Heart left ventricle (tissue), 16 donors: ENCODE data around the gene ARF1. TPM values are rescaled to one million over a fixed set of nuclear protein-coding genes. Genes with fewer than 3 reads are reported as not detected.
A peak's percentile ranks its signal among the peaks of the same experiment; 100 is the strongest.

ENCODE experiments used
- ATAC-seq, 4 donors: fragments of 200-7000 bp; cut with Tn5 transposase; one replicate each; pipeline ENCODE4 v1.9.1; 2020 to 2022; ENCODE audit warnings: moderate library complexity in 4 of 4, mild to moderate bottlenecking in 3 of 4, moderate number of reproducible peaks in 1 of 4
- DNase-seq, 5 donors: peaks; one replicate each; pipeline ENCODE4 v3.0.0-alpha.2; 2020
- H3K27ac ChIP-seq, 12 donors: fragments of 200-600 bp; sonication (generic) in 4 of 12; one replicate each; pipeline versions ENCODE4 v1.5.0 to v1.8.0; 2016 to 2022; ENCODE audit warnings: mild to moderate bottlenecking in 2 of 12
- H3K27me3 ChIP-seq, 9 donors: fragments of 200-600 bp; sonication (generic) in 2 of 9; one replicate each; pipeline versions ENCODE4 v1.5.1 to v1.8.0; 2016 to 2022; ENCODE audit warnings: mild to moderate bottlenecking in 3 of 9
- H3K36me3 ChIP-seq, 9 donors: fragments of 200-600 bp; sonication (generic) in 2 of 9; one replicate each; pipeline versions ENCODE4 v1.5.0 to v1.8.0; 2018 to 2022; ENCODE audit warnings: mild to moderate bottlenecking in 2 of 9
- H3K4me1 ChIP-seq, 12 donors: fragments of 200-600 bp; sonication (generic) in 4 of 12; one replicate each; pipeline versions ENCODE4 v1.5.0 to v1.8.0; 2016 to 2022; ENCODE audit warnings: mild to moderate bottlenecking in 3 of 12
- H3K4me3 ChIP-seq, 12 donors: fragments of 200-600 bp; sonication (generic) in 4 of 12; one replicate each; pipeline versions ENCODE4 v1.5.0 to v1.8.0; 2017 to 2022; ENCODE audit warnings: mild to moderate bottlenecking in 9 of 12, moderate library complexity in 4 of 12
- H3K9me3 ChIP-seq, 12 donors: fragments of 200-600 bp; sonication (generic) in 4 of 12; one replicate each; pipeline versions ENCODE4 v1.5.0 to v1.8.0; 2016 to 2022; ENCODE audit warnings: mild to moderate bottlenecking in 1 of 12
- POLR2A ChIP-seq, 2 donors: fragments of 450-650 bp; IDR thresholded peaks; one replicate each; pipeline ENCODE4 v1.6.1; 2017; ENCODE audit warnings: antibody characterized with exemption in 2 of 2, mild to moderate bottlenecking in 2 of 2, moderate library complexity in 2 of 2
- WGBS, 4 donors: extraction: QIAGEN DNeasy Blood & Tissue Kit in 2 of 4; methylation state at CpG; one replicate each; pipeline versions ENCODE4 v1.1.5 to v1.1.7; 2013 to 2018; 5-methylcytosine and 5-hydroxymethylcytosine counted together
- intact Hi-C, 10 donors: fragments of 100-400 bp; cut with DNase I; formaldehyde crosslinking; loops; one replicate each; pipeline versions ENCODE4 v1.11.1 to v1.14.2; 2022
- polyA plus RNA-seq, 2 donors: library from polyadenylated mRNA; stranded (reverse); fragments of 200-250 nt; gene quantifications; one replicate each; pipeline ENCODE4 v1.2.3, GENCODE V29; 2013
- total RNA-seq, 9 donors: library from RNA; depleted of rRNA in 2 of 9; stranded (reverse); fragments of >200 nt in 2 of 9; fragmentation: NEBNext Ultra II Directional in 3 of 9; extraction: Animal tissue kit (Norgen Biotek cat#: 25700) in 3 of 9; gene quantifications; one replicate each; pipeline versions ENCODE4 v1.1.0 to v1.2.4, GENCODE V29; 2016 to 2023
- TF ChIP-seq, protein P1 (sequence below), 12 donors: fragments of 200-600 bp; sonication (generic) in 4 of 12; IDR thresholded peaks; one replicate each; pipeline versions ENCODE4 v1.5.0 to v1.8.0; 2018 to 2022; ENCODE audit warnings: antibody characterized with exemption in 12 of 12, mild to moderate bottlenecking in 5 of 12
- donor health status: ischemic (EF 13 %, LVEDD 7.1; RV severe dilation, severe dysfunction).
- donor health status: healthy with polysubstance abuse.
- donor health status: DM: no; HTN: yes; CAD: no.
- donor health status: DM: no; HTN: no; CAD: no.
- donor health status: ischemic (EF 25% LVEDD 6.9; RV normal size, moderate dysfunction).
- donor health status: ischemic (EF 25% LVEDD 5.7; RV mildly dilated, moderate dysfunction).
- donor health status: healthy.
- donor health status: DM: yes; HTN: yes; CAD: no.
- donor health status: ischemic (EF 35%, LVEDD 5.7; RV mildly dilated, moderate dysfunction).
- donor health status: nonischemic (EF 11% LVEDD 7.7; RV severe dilation, severe dysfunction).
- donor health status: DM: yes; HTN: yes; CAD: no.
- donor health status: PGD.
- donor health status: ischemic (EF 29% LVEDD 5.4; RV normal size, mild dysfunction).
- donor health status: nonischemic (EF 23%, LVEDD 6.1; RV moderate dilation, normal function).

ARF1 gene
- total and polyA plus RNA-seq, 11 donors = 217 to 580 (median 310) TPM

DNA sequence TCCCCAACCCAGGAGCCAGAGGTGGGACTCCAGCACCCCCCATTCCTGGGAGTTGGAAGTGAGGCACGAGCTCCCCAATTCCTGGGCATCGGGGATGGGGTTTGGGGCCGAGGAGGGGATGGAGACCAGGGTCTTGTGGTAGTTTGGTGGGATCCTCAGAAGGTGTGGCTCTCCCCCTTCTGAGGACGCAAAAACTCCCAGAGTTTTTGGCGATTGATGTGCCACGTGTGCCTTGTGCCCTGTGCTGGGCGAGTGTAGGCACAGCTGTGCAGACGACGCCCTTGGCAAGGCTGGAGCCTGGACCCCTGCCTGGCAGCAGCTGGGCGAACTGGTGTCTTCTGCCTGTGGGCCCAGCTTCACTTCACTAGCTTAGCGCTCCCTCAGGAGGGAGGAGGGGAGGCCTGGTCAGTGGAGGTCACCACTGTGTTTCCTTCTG, 60.2 kb downstream of the ARF1 start:
- WGBS, 4 donors = 77 to 80% (median 79%) methylated on average over 8 to 11 of the region's 11 CpGs
- Histone ChIP-seq H3K36me3 (peaks cover 0 to 42% (median 22%) of the 10 kb centered on the region in 9 donors), H3K9me3 (no peaks in the 10 kb centered on the region), H3K4me1 (peaks cover 14 to 59% (median 46%) of the 10 kb centered on the region in 12 donors), H3K4me3 (peak overlapping the region in 4 of 12 donors; percentile 85 to 100 (median 96)), H3K27me3 (no peaks in the 10 kb centered on the region), H3K27ac (peak overlapping the region in 9 of 12 donors; percentile 94 to 100 (median 99))
- TF ChIP-seq POLR2A (IDR thresholded peaks at IDR 0.05) = no peak
- TF ChIP-seq, protein P1, sequence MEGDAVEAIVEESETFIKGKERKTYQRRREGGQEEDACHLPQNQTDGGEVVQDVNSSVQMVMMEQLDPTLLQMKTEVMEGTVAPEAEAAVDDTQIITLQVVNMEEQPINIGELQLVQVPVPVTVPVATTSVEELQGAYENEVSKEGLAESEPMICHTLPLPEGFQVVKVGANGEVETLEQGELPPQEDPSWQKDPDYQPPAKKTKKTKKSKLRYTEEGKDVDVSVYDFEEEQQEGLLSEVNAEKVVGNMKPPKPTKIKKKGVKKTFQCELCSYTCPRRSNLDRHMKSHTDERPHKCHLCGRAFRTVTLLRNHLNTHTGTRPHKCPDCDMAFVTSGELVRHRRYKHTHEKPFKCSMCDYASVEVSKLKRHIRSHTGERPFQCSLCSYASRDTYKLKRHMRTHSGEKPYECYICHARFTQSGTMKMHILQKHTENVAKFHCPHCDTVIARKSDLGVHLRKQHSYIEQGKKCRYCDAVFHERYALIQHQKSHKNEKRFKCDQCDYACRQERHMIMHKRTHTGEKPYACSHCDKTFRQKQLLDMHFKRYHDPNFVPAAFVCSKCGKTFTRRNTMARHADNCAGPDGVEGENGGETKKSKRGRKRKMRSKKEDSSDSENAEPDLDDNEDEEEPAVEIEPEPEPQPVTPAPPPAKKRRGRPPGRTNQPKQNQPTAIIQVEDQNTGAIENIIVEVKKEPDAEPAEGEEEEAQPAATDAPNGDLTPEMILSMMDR (IDR thresholded peaks at IDR 0.05) = no peak
- intact Hi-C loops = loop anchor here in 1 of 10 donors (1.0 kb wide), 1 partner anchor 13 kb away; no protein-coding TSS in a partner anchor
- DNase-seq = peak in 1 of 5 donors; percentile 8
- no peak for ATAC-seq

DNA sequence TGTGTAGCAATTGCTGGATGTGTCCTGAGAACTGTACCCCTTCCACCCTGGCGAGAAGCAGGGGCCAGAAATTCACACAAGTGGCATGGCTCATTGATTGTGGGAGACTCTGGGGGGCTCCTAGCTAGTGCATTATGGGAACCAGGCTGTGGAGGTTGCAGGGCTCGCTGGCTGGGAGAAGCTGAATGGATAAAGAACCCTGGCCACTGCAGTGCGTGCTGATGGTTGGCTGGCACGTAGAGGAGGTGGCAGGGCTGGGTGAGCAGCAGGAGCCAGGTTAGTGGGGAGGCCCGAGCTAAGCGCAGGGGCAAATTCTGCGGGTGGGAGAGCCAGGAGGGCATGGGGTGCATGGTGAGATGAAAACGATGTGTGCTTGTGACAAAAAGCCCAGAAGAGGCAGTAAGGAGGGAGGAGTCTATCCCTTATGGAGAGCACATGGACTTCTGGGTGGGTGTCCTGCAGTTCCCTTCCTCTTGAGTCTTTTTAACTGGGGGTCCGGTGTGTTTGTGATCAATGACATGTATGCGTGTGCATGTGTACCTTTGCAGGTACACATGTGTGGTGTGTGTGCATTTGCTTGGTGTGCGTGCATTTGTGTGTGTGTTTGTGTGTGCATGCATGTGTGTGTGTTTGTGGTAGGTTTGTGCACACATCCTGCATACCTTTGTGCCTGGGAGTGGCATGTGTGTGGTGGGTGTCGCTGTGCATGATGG, 61.1 kb downstream of the ARF1 start:
- Histone ChIP-seq H3K27ac (no peak overlapping the region), H3K36me3 (peaks cover 0 to 51% (median 30%) of the 10 kb centered on the region in 9 donors), H3K27me3 (no peaks in the 10 kb centered on the region), H3K9me3 (no peaks in the 10 kb centered on the region), H3K4me1 (peaks cover 14 to 67% (median 54%) of the 10 kb centered on the region in 12 donors), H3K4me3 (no peak overlapping the region)
- TF ChIP-seq, protein P1 (IDR thresholded peaks at IDR 0.05) = no peak
- TF ChIP-seq POLR2A (IDR thresholded peaks at IDR 0.05) = no peak
- intact Hi-C loops = loop anchor here in 1 of 10 donors (1.0 kb wide), 1 partner anchor 12 kb away; no protein-coding TSS in a partner anchor
- ATAC-seq (no peak), DNase-seq (peak in 1 of 5 donors; percentile 28)
- 85 to 90% (median 86%) methylated on average over 12 of the region's 12 CpGs for WGBS, 4 donors

DNA sequence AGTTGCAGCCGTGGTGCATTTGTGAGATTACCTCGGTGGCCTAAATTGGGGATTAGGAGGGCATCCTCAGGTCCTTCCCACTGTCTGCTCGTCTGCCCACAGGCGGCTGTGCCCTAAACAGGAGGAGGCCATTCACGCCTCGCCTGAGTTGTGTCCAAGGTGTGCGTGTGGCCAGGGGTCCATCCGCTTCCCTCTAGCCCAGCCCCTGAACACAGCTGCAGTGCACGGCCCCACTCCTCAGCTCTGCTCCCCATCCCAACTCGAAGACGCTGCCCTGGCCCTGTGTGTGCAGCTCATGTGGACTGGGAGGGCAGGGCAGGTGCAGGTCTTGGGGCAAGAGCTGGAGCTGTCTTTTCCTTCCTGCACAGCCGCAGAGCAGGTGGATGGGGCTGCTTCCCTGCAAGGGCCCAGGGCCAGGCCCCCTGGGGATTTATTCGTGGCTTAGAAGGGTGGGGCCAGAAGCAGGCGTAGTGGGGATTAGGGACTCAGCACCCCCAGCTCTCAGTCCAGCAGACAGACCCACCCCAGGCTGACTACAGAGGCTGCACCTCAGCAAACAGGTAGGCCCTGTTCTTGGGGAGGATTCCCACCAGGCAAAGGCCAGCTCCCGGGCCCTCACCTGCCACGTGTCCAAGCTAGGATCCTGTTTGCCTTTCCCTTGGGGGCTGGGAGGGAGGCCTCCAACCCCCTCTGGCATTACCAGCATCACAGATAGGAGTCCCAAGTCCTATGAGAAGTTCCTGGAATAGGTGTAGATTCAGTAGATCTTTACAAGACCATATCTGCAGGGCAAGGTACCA, 61.9 kb downstream of the ARF1 start:
- Histone ChIP-seq H3K27ac (no peak overlapping the region), H3K36me3 (peaks cover 0 to 57% (median 32%) of the 10 kb centered on the region in 9 donors), H3K4me1 (peaks cover 20 to 75% (median 59%) of the 10 kb centered on the region in 12 donors), H3K9me3 (no peaks in the 10 kb centered on the region), H3K27me3 (no peaks in the 10 kb centered on the region), H3K4me3 (no peak overlapping the region)
- ATAC-seq (no peak), DNase-seq (peak in 1 of 5 donors; percentile 42)
- intact Hi-C loops = no loop called here
- TF ChIP-seq, protein P1 (IDR thresholded peaks at IDR 0.05) = no peak
- TF ChIP-seq POLR2A (IDR thresholded peaks at IDR 0.05) = no peak
- WGBS, 4 donors = 78 to 82% (median 79%) methylated on average over 14 to 16 of the region's 16 CpGs

DNA sequence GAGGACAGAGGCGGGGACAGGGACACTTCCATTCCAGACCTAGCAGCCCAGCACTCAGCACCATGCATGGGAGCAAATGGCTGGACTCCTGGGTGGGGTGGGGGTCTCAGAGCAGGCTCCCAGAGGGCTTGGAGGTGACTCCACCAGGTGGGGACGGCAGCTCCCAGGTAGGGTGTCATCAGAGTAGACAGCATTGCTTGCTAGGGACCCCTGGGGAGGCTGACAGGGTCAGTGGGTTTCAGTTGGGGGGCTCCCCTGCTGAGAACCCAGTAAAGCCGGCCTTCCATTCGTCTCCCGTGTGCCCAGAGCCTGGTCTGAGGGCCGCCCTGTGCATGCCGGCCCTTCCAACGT, 62.5 kb downstream of the ARF1 start:
- Histone ChIP-seq H3K4me3 (no peak overlapping the region), H3K36me3 (peaks cover 0 to 59% (median 32%) of the 10 kb centered on the region in 9 donors), H3K4me1 (peaks cover 26 to 80% (median 64%) of the 10 kb centered on the region in 12 donors), H3K9me3 (no peaks in the 10 kb centered on the region), H3K27ac (no peak overlapping the region), H3K27me3 (no peaks in the 10 kb centered on the region)
- TF ChIP-seq, protein P1 (IDR thresholded peaks at IDR 0.05) = no peak
- TF ChIP-seq POLR2A (IDR thresholded peaks at IDR 0.05) = no peak
- DNase-seq (peak in 1 of 5 donors; percentile 28), ATAC-seq (no peak)
- 85 to 95% (median 86%) methylated on average over 4 to 8 of the region's 8 CpGs for WGBS, 4 donors
- intact Hi-C loops = no loop called here
